HepG2 (cell line): Measurements from ENCODE around the gene MAPK9.

Source experiments
- SRSF9 ChIP-seq: fragments of 200-400 bp; formaldehyde crosslinking; IDR thresholded peaks from 2 replicates; pipeline ENCODE4 v1.6.1; 2018; ENCODE audit warnings: borderline replicate concordance, mild to moderate bottlenecking, low read depth, low read length; ENCODE audit not compliant: insufficient read depth, poor library complexity, severe bottlenecking
- ZEB1 ChIP-seq: IDR thresholded peaks from 2 replicates; pipeline ENCODE4 v1.6.1; 2012; ENCODE audit warnings: mild to moderate bottlenecking, low read depth, inconsistent platforms; ENCODE audit not compliant: insufficient replicate concordance

DNA sequence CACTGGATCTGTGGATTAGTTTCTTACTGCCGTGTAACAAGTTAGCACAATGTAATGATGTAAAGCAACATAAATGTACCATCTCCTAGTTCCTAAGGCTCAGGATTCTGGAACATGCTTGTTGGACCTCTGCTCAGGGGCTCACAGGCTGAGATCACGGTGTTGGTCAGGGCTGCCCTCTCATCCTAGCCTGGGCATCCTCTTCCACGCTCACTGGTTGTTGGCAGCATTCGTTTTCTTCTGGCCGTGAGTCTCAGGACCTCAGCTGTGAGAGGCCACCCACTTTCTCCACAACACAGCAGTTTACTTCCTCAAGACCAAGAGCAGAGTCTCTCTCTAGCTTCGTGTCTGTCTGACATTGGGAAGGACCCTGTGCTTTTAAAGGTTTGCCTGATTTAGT is 100.2 kb downstream of the MAPK9 start:
- TF ChIP-seq SRSF9 (no peak), ZEB1 (no peak)
